Panc1 (cell line): ENCODE data around the gene ARHGAP25.

Source experiments
- POLR2AphosphoS5 ChIP-seq: IDR thresholded peaks from 2 replicates; pipeline ENCODE4 v1.6.1; 2012; ENCODE audit warnings: mild to moderate bottlenecking, low read depth, low read length, moderate library complexity
- SIN3A ChIP-seq: IDR thresholded peaks from 2 replicates; pipeline ENCODE4 v1.6.1; 2012; ENCODE audit warnings: low read depth, mild to moderate bottlenecking, low read length, moderate library complexity, borderline replicate concordance; ENCODE audit not compliant: insufficient read depth
- TF ChIP-seq, protein P1 (sequence below): fragments of 450-650 bp; IDR thresholded peaks from 2 replicates; pipeline ENCODE4 v1.5.1; 2017; ENCODE audit warnings: mild to moderate bottlenecking
- TF ChIP-seq, protein P2 (sequence below), 2 experiments: IDR thresholded peaks; 2 replicates each; pipeline ENCODE4 v1.6.1; 2011 to 2012; ENCODE audit warnings: low read depth in 2 of 2, control low read depth in 1 of 2, low read length in 1 of 2, mild to moderate bottlenecking in 1 of 2, moderate library complexity in 1 of 2; ENCODE audit not compliant: insufficient read depth in 1 of 2

DNA sequence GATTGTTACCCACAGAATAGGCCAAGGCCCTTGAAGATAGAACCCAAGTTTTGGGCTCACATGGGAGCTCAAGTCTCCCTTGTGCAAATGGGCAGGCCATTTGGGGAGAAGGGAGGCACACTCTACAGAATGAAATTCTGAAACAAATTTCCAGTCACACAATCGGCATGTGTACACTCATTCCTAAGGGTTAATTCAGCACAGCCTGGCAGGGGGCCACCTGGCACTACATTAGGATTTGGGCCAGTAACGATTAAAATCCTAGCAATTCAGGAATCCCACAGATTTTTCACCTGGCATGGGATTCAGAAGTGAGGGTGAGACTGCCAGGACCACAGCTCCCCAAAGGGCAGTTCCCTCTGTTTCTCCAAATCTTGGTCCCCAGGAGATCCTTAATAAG lies 90.2 kb downstream of the ARHGAP25 start:
- TF ChIP-seq, protein P1, sequence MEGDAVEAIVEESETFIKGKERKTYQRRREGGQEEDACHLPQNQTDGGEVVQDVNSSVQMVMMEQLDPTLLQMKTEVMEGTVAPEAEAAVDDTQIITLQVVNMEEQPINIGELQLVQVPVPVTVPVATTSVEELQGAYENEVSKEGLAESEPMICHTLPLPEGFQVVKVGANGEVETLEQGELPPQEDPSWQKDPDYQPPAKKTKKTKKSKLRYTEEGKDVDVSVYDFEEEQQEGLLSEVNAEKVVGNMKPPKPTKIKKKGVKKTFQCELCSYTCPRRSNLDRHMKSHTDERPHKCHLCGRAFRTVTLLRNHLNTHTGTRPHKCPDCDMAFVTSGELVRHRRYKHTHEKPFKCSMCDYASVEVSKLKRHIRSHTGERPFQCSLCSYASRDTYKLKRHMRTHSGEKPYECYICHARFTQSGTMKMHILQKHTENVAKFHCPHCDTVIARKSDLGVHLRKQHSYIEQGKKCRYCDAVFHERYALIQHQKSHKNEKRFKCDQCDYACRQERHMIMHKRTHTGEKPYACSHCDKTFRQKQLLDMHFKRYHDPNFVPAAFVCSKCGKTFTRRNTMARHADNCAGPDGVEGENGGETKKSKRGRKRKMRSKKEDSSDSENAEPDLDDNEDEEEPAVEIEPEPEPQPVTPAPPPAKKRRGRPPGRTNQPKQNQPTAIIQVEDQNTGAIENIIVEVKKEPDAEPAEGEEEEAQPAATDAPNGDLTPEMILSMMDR = no peak
- TF ChIP-seq SIN3A (no peak), POLR2AphosphoS5 (no peak)
- TF ChIP-seq, protein P2, sequence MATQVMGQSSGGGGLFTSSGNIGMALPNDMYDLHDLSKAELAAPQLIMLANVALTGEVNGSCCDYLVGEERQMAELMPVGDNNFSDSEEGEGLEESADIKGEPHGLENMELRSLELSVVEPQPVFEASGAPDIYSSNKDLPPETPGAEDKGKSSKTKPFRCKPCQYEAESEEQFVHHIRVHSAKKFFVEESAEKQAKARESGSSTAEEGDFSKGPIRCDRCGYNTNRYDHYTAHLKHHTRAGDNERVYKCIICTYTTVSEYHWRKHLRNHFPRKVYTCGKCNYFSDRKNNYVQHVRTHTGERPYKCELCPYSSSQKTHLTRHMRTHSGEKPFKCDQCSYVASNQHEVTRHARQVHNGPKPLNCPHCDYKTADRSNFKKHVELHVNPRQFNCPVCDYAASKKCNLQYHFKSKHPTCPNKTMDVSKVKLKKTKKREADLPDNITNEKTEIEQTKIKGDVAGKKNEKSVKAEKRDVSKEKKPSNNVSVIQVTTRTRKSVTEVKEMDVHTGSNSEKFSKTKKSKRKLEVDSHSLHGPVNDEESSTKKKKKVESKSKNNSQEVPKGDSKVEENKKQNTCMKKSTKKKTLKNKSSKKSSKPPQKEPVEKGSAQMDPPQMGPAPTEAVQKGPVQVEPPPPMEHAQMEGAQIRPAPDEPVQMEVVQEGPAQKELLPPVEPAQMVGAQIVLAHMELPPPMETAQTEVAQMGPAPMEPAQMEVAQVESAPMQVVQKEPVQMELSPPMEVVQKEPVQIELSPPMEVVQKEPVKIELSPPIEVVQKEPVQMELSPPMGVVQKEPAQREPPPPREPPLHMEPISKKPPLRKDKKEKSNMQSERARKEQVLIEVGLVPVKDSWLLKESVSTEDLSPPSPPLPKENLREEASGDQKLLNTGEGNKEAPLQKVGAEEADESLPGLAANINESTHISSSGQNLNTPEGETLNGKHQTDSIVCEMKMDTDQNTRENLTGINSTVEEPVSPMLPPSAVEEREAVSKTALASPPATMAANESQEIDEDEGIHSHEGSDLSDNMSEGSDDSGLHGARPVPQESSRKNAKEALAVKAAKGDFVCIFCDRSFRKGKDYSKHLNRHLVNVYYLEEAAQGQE (IDR thresholded peaks at IDR 0.05; ENCODE audit: insufficient read depth in 1 of 2, low read depth in 2 of 2, low read length in 1 of 2) = no peak
